Activated T-cell treated with anti-CD3 and anti-CD28 coated beads for 1 hour (primary cell): Measurements from ENCODE around the gene SYT7.
"Not testable (repeated sequence)": the region's sequence is repeated elsewhere in the genome, so short reads cannot be mapped to it uniquely, and the experiment has no call there.

Experiments used
- DNase-seq: peaks from one replicate; pipeline ENCODE4 v3.0.0-alpha.2; 2020; ENCODE audit warnings: low read depth

Gene SYT7, protein sequence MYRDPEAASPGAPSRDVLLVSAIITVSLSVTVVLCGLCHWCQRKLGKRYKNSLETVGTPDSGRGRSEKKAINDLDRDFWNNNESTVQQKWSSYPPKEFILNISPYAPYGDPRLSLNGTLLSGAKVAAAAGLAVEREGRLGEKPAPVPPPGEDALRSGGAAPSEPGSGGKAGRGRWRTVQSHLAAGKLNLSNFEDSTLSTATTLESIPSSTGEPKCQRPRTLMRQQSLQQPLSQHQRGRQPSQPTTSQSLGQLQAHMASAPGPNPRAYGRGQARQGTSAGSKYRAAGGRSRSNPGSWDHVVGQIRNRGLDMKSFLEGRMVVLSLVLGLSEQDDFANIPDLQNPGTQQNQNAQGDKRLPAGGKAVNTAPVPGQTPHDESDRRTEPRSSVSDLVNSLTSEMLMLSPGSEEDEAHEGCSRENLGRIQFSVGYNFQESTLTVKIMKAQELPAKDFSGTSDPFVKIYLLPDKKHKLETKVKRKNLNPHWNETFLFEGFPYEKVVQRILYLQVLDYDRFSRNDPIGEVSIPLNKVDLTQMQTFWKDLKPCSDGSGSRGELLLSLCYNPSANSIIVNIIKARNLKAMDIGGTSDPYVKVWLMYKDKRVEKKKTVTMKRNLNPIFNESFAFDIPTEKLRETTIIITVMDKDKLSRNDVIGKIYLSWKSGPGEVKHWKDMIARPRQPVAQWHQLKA

DNA sequence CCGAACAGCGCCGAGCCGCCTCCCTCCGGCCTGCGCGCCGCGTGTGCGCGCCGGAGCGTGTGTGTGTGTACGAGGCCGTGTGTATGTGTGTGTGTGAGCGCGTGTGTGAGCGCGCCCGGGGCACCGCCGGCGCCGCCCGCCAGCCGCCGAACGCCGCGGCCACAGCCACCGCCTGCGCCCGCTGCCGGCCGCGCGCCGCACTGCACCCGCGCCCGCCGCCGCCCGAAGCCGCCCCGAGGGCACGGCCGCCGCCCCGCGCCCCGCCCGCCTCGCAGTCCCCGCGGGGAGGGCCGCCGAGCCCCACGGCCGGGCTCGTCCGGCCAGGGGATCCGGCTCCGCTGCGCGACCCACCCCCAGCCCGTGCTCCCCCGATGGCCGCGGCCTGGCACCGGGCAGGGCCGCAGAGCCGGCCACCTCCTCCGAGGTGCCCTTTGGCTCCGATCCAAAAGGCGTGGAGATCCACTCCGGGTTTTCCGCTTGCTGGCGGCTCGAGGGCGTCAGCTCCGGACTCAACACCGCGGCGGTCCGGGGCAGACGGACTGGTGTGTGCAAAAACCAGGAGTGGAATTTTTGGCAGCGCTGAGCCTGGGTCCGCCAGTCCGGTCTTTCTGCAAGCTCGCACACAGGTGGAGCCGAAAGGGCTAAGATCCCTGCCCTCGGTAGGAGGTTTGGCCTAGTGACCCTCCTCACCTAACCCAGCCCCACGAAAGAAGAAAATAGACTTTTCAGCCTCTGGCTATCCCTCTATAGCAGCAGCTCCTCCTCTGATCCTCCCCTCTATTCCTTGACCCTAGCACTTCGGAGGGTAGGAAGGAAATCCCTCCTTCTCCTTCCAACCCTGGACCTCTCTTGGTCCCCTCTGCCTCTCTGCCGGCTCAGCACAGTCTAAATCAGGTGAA is at the start of gene SYT7:
Gene SYT7 (minus strand): TSS at position 47 of the 899 bp plus-strand sequence. CDS start 256 bp downstream, outside the sequence.
- DNase-seq, result peak; percentile 95

DNA sequence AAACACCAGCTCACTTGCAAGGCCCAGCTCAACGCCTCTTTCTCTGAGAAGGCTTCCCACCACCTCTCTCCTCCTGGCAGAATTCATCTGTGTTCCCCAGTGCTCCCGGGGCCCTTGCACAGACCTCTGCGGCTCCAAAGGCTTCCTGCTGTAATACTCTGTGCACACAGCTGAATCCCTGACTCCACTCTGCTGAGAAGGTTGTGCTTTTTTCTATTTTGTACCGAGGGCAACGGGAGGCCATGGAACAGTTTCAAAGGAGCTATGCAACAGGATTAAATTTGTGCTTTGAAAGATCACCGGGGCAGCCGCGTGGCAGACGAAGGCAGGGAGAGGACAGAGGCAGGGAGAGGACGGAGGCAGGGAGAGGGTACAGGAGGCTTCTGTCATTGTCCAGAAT is 49.2 kb upstream of the SYT7 start:
- no peak for DNase-seq

DNA sequence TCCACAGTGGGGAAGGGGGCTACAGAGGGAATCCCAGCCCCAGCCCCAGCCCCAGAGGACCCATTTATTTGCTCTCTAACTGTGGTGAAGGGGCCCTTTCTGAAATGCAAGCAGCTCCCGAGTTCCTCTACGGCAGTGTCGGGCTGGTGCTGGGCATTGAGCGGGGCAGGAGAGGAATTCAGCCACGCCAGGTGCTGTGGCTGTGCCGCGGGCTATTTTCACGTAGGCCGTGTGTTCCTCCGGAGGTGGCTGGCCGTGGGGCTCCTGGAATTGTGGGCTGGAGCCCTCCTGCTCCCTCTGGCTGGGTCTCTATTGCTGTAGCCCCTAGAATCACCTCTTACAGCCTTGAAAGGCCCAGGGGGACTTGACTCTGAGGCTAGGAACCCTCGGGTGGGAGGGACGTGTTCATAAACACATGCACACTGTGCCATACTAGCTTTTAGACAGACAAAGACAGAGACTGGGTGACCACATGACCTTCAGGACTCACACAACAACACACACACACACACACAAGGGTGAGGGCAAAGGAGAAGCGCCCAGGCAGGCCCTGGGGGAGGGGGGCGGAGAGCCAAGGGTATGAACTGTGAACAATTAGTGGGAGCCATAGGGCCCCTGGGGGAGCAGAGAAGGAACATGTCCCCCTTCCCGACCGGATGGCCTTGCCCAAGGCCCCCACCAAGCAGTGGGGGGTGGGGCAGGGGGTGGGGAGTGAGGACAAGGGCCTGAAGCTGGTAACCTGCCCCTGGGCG is 48.4 kb upstream of the SYT7 start:
- DNase-seq, result no peak

DNA sequence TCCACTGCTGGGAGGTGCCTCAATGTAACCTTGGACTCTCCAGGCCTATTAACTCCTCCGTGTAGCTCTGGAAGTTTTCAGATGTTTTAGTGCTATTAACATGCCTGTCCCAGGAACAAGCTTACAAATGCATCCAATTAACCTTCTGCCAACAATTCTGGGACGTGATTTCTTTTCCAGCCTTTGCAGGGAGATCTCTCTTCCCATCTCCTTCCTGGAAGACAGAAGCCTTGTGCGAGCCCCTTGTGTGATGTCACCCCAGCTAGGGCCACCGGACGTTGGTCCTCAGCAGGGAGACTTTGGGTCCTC is 47.7 kb upstream of the SYT7 start:
- no peak for DNase-seq

DNA sequence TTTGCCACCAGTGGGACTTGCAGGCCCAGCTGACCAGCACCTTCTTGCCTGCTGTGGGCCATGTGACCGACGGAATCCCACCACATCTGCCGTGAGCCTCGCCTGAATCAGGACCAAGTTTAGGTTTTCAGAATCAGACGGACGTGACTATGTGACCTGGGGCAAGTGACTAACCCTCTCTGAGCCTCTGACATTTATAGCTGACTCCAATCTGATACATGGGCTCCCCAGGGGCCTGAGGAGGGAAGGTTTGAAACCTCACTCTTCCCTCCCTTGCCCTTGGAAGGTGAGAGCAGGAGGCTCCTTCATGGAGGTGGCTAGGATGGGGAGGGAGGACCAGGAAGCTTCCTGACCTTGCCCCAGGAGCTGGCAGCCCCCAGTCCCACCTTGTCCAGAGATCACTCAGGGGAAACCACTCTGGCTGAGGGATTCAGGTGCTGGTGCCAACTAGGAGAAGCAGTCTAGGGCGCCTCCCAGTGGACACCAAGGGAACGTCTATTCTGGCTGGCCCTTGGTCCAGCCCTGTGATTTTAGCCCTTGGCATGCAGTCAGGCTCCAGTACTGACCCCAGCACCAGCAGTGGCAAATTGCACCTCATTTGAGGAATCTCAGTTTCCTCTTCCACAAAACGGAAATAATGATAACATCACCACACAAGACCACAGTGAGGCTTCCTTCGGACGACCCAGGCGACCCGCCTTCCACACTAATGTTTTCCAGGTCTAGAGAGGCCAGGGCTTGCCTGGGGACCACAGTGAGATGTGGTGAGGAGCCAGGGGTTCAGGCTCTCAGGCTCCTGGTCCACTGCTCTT is 47.2 kb upstream of the SYT7 start:
- DNase-seq, result peak; percentile 13

DNA sequence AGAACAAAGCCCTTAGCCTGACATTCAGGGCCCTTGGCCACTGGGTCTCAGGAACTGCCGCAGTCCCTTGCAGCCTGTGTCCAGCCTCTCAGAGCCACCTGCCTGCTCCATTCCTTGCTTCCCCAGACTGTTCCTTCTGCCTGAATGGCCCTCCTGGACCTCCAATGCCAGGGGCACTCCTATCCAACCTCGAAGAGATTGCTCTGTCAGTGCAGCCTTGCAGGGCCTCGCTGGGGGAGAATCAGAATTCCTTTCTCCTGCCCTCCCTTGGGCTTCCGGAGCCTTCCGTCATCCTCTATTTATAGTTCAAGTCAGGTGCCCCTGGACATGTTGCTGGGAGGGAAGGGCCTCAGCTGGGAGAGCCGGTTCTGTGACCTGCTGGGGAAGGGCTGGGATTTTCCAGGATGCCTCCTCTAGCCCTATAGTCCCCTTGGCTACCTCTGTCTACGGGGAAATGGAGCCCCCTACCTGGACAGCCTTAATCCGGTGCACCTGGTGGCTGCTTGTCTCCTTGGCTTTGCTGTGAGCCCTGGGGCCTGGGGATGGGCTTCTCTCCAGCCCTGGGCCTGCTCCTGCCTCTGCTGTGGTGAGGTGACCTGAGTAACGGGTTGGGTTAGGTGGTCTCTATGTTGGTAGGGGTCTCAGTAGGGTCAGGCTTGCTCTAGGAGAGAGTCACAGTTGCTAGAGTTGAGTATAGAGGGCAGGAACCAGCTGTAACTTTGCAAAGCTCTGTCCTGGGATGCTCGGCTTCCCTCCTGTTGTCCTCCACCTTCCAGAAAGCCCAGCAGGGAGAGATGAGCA is 45.9 kb upstream of the SYT7 start:
- no peak for DNase-seq

DNA sequence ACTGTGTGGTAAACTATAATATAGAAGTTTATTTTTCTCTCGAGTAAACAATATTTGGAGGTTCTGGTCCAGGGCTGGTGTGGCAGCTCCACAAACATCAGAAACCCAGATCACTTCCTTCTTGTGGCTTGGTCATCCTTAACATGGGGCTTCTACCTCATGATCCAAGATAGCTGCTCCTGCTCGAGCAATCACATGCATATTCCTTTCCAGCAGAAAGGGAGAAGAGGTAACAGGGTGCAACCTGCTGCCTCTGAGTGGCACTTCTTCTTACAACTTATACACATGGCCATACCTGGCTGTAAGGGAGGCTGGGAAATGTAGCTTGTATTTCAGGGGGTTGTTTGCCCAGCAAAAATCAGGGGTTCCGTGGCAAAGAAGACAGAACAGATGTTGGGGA is 44.6 kb upstream of the SYT7 start:
- no peak for DNase-seq

DNA sequence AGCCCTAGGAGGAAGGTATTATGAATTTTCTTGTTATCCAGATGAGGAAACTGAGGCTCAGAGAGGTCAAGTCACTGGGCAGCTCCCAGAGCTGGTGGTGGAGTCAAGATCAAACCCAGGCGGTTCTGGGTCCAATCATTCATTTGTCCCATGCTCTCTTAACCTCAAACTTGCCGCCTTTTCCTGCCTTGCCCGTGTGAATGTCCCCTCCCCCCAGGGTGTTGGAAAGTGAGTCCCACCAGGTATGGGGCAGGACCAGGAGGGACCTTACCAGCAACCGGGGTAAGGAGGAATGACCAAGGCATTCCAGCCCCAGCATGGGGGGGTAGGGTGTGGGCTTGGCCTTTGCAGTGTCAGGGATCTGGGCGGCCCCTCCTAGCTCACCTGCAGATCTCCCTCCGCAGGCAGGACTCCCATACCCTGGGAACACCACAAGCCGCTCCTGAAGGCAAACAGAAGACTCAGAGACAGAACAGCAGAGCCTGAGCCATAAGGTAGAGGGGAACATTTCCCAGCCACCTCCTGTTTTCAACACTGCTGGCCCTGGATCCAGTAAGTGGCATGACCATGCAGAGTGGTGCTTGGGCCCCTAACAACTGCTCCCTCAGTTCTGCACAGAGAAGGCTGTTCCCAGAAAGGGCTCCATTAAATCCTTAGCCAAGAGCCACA is 41.2 kb upstream of the SYT7 start:
- no peak for DNase-seq

DNA sequence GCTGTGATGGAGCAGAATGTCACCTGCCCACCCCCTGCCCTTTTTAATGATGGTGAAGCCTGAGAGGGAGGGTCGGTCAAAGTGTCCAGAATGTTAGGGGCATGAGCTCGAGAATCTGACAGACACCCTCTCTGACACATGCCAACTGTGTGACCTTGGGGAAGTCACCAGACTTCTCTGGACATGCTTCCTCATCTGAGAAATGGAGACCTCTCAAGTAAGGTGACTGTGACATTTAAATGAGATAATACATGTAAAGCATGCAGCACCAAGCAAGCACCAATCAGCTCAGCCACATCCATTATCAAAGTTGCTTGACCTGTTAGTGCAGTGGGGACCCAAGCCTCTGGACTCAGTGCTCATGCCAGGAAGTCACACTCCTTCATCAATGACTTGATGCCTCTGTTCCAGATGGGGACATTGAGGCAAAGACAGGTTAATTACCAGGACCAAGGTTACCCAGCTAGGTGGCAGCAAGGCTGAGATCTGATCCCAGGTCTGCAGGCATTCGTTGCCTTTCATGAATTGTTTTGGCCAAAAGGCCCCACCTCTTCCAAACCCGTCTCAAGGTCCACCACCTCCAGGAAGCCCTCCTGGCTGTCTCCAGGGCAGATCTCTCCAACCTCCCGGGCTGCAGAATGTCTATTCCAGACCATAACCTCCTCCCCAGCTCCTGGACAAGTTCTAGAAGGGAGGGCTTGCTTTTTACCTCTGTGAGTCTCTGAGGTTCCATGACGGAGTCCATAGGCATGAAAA is 38.8 kb upstream of the SYT7 start:
- no peak for DNase-seq

DNA sequence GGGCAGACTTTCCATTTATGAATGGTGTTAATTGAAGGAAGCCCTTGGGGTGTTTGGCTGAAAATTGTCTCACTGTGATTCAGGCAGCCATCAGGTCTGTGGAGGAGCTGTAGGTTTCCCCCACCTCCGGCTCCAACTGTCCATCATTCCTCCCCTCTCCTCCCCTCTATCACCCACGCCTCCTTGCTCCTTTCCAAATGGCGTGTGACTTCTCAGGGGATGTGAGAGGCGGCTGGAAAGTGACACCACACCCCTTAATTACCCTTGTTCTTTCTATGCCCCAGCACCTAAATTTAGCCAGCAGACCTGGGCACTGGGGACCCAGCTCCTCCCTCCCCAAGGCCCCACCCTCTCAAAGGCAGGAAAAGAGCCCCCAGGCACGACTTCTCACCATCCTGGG is 38.1 kb upstream of the SYT7 start:
- no peak for DNase-seq

DNA sequence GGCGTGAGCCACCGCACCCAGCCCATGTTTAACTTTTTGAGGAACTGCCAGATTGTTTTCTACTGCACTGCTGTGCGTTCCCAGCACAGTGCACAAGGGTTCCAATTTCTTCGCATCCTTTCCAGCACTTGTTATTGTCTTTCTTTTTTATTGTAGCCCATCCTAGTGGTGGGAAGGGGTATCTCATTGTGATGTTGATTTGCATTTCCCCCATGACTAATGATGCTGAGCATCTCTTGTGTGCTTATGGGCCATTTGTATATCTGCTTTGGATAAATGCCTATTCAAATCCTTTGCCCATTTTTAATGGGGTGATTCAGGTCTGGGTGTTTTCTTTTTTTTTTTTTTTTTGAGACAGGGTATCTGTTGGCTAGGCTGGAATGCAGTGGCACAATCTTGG is 36.6 kb upstream of the SYT7 start:
- no peak for DNase-seq

DNA sequence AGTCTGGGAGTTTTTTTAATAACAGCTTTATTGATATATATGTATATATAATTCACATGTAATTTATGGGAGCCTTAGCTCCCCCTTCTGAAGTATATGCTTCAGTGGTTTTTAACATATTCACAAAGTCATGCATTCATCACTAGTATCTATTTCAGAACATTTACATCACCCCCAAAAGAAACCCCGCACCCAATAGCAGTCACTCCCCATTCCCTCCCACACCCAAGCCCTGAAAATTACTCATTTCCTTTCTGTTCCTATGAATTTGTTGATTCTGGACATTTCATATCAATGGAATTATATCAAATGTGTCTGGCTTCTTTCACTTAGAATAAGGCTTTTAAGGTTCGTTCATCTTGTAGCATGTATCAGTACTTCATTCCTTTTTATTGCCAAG is 35.6 kb upstream of the SYT7 start:
- DNase-seq, result no peak

DNA sequence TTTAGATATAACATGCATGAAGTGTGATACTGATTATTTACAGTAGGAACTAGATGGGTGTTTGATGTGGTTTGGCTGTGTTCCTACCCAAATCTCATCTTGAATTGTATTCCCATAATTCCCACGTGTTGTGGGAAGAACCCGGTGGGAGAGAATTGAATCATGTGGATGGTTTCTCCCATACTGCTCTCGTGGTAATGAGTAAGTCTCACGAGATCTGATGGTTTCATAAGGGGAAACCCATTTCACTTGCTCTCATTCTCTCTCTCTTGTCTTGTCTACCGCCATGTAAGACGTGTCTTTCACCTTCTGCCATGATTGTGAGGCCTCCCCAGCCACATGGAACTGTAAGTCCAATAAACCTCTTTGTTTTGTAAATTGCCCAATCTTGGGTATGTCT is 33.9 kb upstream of the SYT7 start:
- DNase-seq, result not testable (repeated sequence)

DNA sequence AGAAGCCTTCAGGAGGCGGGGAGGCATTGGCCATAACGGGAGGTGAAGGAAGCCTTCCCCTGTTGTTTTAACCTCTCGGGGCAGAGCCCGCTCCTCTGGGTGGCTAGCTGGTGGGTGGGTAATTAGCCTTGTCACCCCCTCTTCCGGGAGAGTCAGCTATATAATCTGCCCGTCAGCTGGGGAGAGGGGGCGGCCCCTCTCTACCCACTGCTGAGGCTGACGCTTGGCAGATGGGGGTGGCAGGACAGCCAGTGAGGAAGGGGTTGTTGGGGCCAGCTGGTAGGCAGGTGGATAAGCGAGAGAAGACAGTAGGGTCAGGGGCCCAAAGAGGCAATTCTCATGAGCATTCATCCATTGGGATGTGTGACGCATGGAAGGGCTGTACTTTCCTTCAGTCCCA is 33.0 kb upstream of the SYT7 start:
- DNase-seq, result no peak

DNA sequence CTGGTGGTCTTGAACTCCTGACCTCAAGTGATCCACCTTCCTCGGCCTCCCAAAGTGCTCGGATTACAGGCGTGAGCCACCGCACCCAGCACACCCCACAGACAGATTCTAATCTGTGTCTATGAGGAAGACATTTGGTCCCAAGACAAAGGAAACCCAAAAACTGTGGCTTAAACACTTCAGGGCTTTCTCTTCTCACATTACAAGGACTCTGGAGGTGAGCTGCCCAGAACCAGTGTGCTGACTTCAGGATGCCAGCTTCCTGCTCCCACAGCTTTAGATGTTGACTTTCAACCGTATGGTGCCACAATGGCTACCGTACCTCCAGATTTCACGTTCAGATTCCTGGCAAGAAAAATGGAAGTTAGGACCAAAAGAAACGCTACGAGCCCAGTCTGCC is 32.2 kb upstream of the SYT7 start:
- DNase-seq, result no peak

DNA sequence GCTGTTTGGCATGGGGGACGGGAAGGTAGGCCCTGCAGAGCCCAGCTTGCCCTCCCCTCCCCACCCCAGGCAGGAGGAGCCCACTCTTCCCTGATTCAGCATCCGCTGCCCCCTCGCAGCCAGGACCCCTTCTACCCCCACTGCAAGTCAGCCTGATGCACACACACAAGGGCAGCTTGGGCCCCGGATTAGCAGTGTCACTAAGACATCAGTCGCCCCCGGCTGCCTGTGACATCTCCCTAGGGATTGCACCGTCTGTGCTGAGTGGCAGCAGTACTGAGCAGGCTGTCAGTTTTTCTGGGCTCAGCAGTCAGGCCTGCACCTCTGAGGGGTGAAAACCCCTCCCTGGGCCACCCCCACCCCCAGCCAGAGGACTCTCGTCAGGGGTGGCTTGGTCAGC is 30.4 kb upstream of the SYT7 start:
- no peak for DNase-seq

DNA sequence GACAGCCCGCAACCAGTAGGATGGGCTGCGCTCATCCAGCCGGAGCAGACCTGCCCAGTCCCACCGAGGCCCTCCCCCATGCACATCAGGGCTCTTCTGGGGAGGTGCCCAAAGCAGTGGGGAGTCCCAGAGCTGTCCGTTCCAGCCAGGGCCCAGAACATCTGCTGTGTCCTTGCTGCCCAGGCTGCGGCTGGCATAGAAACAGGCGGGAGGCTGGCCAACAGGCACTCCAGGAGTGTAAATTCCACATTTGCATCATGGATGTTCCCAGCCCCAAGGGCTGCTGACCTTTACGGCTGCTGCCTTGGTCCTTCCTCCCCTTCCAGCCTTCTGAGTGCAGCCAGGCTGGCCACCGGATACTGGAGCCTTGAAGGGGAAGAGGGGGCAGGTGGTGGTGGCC is 30.0 kb upstream of the SYT7 start:
- DNase-seq, result no peak

DNA sequence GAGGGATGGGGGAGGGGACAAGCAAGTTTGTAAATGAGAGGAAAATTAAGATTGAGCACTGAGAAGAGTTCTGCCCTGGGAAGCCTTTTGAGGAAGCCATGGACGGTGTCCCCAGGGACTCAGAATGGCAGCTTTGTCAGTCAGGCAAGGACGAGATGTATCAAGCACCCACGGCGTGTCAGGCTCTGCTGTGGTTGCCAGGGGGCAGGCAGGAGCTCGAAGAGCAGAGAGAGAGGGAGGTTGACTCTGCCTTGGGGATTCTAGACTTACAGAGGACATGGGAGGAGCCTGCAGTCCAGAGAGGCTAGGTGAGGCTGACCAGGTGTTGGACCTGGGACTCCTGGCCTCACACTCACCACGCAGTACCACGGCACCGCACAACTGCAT is 29.1 kb upstream of the SYT7 start:
- DNase-seq, result no peak
